Measurements from ENCODE around the gene ZNF789. TPM values are rescaled to one million over a fixed set of nuclear protein-coding genes. Genes with fewer than 3 reads are reported as not detected.
"Not testable (repeated sequence)": the region's sequence is repeated elsewhere in the genome, so short reads cannot be mapped to it uniquely, and the experiment has no call there.

ZNF789 gene
- total and polyA plus RNA-seq, 10 of the 15 experiments (the other 5 are each of a cell fraction or from before 2014, with no cell fraction given): 5.6 to 44.6 (median 21.3) TPM

GRCh38 chr7:99501236-99501635, 28.5 kb downstream of the ZNF789 start:
- 96% methylated on average over 11 of the region's 12 CpGs for WGBS (ENCODE audit: insufficient coverage, insufficient replicate concordance, low lambda C conversion rate, missing lambda C conversion rate)
- CTCF ChIA-PET: interaction anchor here (0.6 to 1.5 kb wide), 2 partner anchors 57 to 92 kb away, joined by 3 to 4 read pairs; partner anchors contain the start of genes BUD31, PDAP1 and ZNF655
- TSS peak; percentile 48 for BruUV-seq (replicated peaks)
- H4K20me1 ChIP-seq (ENCODE audit: control insufficient read depth, insufficient read depth); RAD21 ChIA-PET (ENCODE audit: unreplicated experiment); H3K9ac ChIP-seq (ENCODE audit: control insufficient read depth, insufficient read depth, low read length); FAIRE-seq; H3K27me3 ChIP-seq (replicated peaks in 1 of 2; ENCODE audit: control insufficient read depth in 2 of 2, insufficient read depth in 2 of 2, low read length in 1 of 2); H3K36me3 ChIP-seq (ENCODE audit: control insufficient read depth in 2 of 2, insufficient read depth in 2 of 2, low read length in 1 of 2); H3K27ac ChIP-seq (ENCODE audit: control insufficient read depth, insufficient read depth); H3K9me3 ChIP-seq (replicated peaks; ENCODE audit: control insufficient read depth, insufficient read depth, low read length); SMC1A ChIA-PET (ENCODE audit: uncharacterized antibody, unreplicated experiment); H2AFZ ChIP-seq (ENCODE audit: control insufficient read depth, low read depth, low read length); in situ Hi-C loops (cut with MboI); H3K4me1 ChIP-seq (ENCODE audit: control insufficient read depth, insufficient read depth, low read length); H3K4me3 ChIP-seq; ATAC-seq; DNase-seq (ENCODE audit: low read depth, low spot score): not testable (repeated sequence)
- intact Hi-C loops (cut with micrococcal nuclease; ENCODE audit: unreplicated experiment): loop anchor here (2.0 kb wide), 2 partner anchors 28 to 58 kb away; partner anchors contain the start of genes ZNF655 and ZNF789
- POLR2A ChIA-PET: interaction anchor here (1.0 to 2.3 kb wide), 4 partner anchors 28 to 94 kb away, joined by 3 to 15 read pairs (median 6); partner anchors contain the start of genes BUD31 and ZNF655
- Histone ChIP-seq H3K4me2 (ENCODE audit: control insufficient read depth, insufficient read depth) (peak overlapping the region; percentile 46; the same call in 1 of the 2 replicates), H3K79me2 (ENCODE audit: control insufficient read depth, insufficient read depth, low read length) (peaks cover 54% of the 10 kb centered on the region)

- POLR2A ChIA-PET: interaction anchor here (0.9 to 2.0 kb wide), 11 partner anchors 11 to 578 kb away, joined by 3 to 18 read pairs (median 5); partner anchors contain the start of genes ATP5MF, FAM200A, ZNF655 and ZNF789
- TF ChIP-seq ASH2L (IDR thresholded peaks at IDR 0.05; ENCODE audit: borderline replicate concordance, low read depth) (no peak), NR2F1 (conservative IDR thresholded peaks at IDR 0.05) (no peak), NFYA (IDR thresholded peaks at IDR 0.05; ENCODE audit: borderline replicate concordance, low read depth, low read length) (no peak), SUPT20H (IDR thresholded peaks at IDR 0.05; ENCODE audit: borderline replicate concordance, control insufficient read depth, low read depth, low read length) (no peak), FOS (IDR thresholded peaks at IDR 0.05; ENCODE audit: borderline replicate concordance, extremely low read depth, insufficient read length) (peak; percentile 6), GATAD2B (conservative IDR thresholded peaks at IDR 0.05; ENCODE audit: low read depth) (0 out of 2 replicates have a peak, but pooled peaks have one; percentile 61), RUNX3 (IDR thresholded peaks at IDR 0.05; ENCODE audit: low read length) (no peak), SMARCA5 (IDR thresholded peaks at IDR 0.05) (no peak), EGR1 (IDR thresholded peaks at IDR 0.05; ENCODE audit: borderline replicate concordance in 1 of 2, low read depth in 2 of 2, low read length in 2 of 2) (peak in 1 of 2 experiments; percentile 86; a peak in 2 of 3 replicates), RFX5 (IDR thresholded peaks at IDR 0.05; ENCODE audit: low read depth, low read length) (no peak), ZNF217 (IDR thresholded peaks at IDR 0.05) (peak; percentile 4; the same call in 1 of the 2 replicates), RAD51 (IDR thresholded peaks at IDR 0.05) (no peak), ZSCAN29 (IDR thresholded peaks at IDR 0.05) (no peak), CHD2 (IDR thresholded peaks at IDR 0.05; ENCODE audit: borderline replicate concordance, low read depth, low read length) (no peak; the same call in 1 of the 2 replicates), SIN3A (IDR thresholded peaks at IDR 0.05; ENCODE audit: low read depth, low read length) (no peak), CBFB (IDR thresholded peaks at IDR 0.05; ENCODE audit: low read depth) (no peak), SMAD1 (IDR thresholded peaks at IDR 0.05; ENCODE audit: low read depth, partially characterized antibody) (no peak), ESRRA (IDR thresholded peaks at IDR 0.05; ENCODE audit: low read length) (no peak)
Measured at GRCh38 chr7:99504281-99504602, 31.6 kb downstream of the ZNF789 start.

More at GRCh38 chr7:99504281-99504602, 31.6 kb downstream of the ZNF789 start:
- peak overlapping the region; percentile 91 for H3K4me3 ChIP-seq
- H3K27ac ChIP-seq (ENCODE audit: control insufficient read depth, insufficient read depth): peak overlapping the region; percentile 83
- H3K36me3 ChIP-seq (ENCODE audit: control insufficient read depth in 2 of 2, insufficient read depth in 2 of 2, low read length in 1 of 2): no peaks in the 10 kb centered on the region
- no peaks in the 10 kb centered on the region for H3K9me3 ChIP-seq (replicated peaks; ENCODE audit: control insufficient read depth, insufficient read depth, low read length)
- H2AFZ ChIP-seq (ENCODE audit: control insufficient read depth, low read depth, low read length): peak overlapping the region; percentile 99
- H3K4me1 ChIP-seq (ENCODE audit: control insufficient read depth, insufficient read depth, low read length): peaks cover 5% of the 10 kb centered on the region
- ChIA-PET RAD21 (ENCODE audit: unreplicated experiment) (interaction anchor here (0.7 to 1.5 kb wide), 4 partner anchors 31 to 578 kb away, joined by 3 to 10 read pairs (median 3); partner anchors contain the start of gene ZNF655), CTCF (interaction anchor here (0.7 to 1.2 kb wide), 4 partner anchors 21 to 334 kb away, joined by 3 to 4 read pairs (median 3); no protein-coding TSS in a partner anchor), SMC1A (ENCODE audit: uncharacterized antibody, unreplicated experiment) (interaction anchor here (0.6 to 2.4 kb wide), 4 partner anchors 10 to 178 kb away, joined by 3 to 8 read pairs (median 4); partner anchors contain the start of gene ZNF655)
- peak overlapping the region; percentile 84 for H3K4me2 ChIP-seq (ENCODE audit: control insufficient read depth, insufficient read depth)
- H3K79me2 ChIP-seq (ENCODE audit: control insufficient read depth, insufficient read depth, low read length): peaks cover 38% of the 10 kb centered on the region
- intact Hi-C loops (cut with micrococcal nuclease; ENCODE audit: unreplicated experiment) (loop anchor here (1.0 to 2.0 kb wide), 3 partner anchors 49 to 112 kb away; partner anchors contain the start of genes CPSF4, FAM200A, PTCD1 and ZSCAN25), in situ Hi-C loops (cut with MboI) (no loop called here)
- FAIRE-seq: no peak
- DNase-seq (ENCODE audit: low read depth, low spot score): no peak
- H4K20me1 ChIP-seq (ENCODE audit: control insufficient read depth, insufficient read depth): no peaks in the 10 kb centered on the region
- ATAC-seq: no peak
- no TSS peak for BruUV-seq (replicated peaks)
- no peaks in the 10 kb centered on the region for H3K27me3 ChIP-seq (replicated peaks in 1 of 2; ENCODE audit: control insufficient read depth in 2 of 2, insufficient read depth in 2 of 2, low read length in 1 of 2)
- WGBS (ENCODE audit: insufficient coverage, insufficient replicate concordance, low lambda C conversion rate, missing lambda C conversion rate): 10% methylated on average over 19 of the region's 19 CpGs
- H3K9ac ChIP-seq (ENCODE audit: control insufficient read depth, insufficient read depth, low read length): peak overlapping the region; percentile 94
